Measurements from ENCODE around the gene MFSD12.

MFSD12 gene

GRCh38 chr19:3575949-3576673 lies 18.7 kb upstream of the MFSD12 start:
- no peak for DNase-seq (ENCODE audit: low read depth)
- H3K4me3 ChIP-seq (ENCODE audit: low read depth, low read length), result no peak overlapping the region
- TF ChIP-seq, protein P1, sequence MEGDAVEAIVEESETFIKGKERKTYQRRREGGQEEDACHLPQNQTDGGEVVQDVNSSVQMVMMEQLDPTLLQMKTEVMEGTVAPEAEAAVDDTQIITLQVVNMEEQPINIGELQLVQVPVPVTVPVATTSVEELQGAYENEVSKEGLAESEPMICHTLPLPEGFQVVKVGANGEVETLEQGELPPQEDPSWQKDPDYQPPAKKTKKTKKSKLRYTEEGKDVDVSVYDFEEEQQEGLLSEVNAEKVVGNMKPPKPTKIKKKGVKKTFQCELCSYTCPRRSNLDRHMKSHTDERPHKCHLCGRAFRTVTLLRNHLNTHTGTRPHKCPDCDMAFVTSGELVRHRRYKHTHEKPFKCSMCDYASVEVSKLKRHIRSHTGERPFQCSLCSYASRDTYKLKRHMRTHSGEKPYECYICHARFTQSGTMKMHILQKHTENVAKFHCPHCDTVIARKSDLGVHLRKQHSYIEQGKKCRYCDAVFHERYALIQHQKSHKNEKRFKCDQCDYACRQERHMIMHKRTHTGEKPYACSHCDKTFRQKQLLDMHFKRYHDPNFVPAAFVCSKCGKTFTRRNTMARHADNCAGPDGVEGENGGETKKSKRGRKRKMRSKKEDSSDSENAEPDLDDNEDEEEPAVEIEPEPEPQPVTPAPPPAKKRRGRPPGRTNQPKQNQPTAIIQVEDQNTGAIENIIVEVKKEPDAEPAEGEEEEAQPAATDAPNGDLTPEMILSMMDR (IDR thresholded peaks at IDR 0.05; ENCODE audit: control insufficient read depth, extremely low read depth, insufficient read depth), result no peak

- TF ChIP-seq, protein P1 (IDR thresholded peaks at IDR 0.05; ENCODE audit: control insufficient read depth, extremely low read depth, insufficient read depth), result no peak
- DNase-seq (ENCODE audit: low read depth), result no peak
- H3K4me3 ChIP-seq (ENCODE audit: low read depth, low read length), result no peak overlapping the region
Observed at GRCh38 chr19:3575260-3575741, 17.9 kb upstream of the MFSD12 start.

DNA sequence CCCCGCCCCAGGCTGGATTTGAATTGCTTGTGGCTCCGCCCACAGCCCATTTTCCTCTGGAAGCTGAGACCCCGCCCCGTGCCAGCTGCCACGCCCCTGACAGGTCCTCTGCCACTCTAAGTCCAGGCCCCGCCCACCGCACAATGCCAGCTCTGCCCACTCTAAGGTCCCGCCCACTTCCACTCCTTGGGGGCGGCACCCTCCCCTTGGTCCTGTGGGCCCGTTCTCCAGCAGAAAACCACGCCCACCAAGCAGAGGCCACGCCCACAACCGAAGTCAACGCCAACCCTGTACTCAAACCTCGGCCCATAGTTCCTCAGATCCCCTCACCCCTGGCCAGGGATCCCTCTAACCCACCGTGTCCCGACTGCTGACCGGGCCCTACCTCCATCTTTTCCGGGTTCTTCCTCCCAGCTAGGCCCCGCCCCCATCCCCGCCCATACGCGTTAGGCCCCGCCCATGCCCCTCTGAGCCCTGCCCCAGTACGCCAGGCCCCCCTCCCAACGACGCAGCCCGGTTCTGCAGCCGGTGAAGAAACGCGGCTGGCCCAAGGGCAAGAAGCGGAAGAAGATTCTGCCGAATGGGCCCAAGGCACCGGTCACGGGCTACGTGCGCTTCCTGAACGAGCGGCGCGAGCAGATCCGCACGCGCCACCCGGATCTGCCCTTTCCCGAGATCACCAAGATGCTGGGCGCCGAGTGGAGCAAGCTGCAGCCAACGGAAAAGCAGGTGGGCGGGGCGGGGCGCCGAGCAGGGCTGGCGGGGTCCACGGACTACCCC lies 16.7 kb upstream of the MFSD12 start:
- TF ChIP-seq, protein P1 (IDR thresholded peaks at IDR 0.05; ENCODE audit: control insufficient read depth, extremely low read depth, insufficient read depth), result no peak
- H3K4me3 ChIP-seq (ENCODE audit: low read depth, low read length), result peak overlapping the region; percentile 99

DNA sequence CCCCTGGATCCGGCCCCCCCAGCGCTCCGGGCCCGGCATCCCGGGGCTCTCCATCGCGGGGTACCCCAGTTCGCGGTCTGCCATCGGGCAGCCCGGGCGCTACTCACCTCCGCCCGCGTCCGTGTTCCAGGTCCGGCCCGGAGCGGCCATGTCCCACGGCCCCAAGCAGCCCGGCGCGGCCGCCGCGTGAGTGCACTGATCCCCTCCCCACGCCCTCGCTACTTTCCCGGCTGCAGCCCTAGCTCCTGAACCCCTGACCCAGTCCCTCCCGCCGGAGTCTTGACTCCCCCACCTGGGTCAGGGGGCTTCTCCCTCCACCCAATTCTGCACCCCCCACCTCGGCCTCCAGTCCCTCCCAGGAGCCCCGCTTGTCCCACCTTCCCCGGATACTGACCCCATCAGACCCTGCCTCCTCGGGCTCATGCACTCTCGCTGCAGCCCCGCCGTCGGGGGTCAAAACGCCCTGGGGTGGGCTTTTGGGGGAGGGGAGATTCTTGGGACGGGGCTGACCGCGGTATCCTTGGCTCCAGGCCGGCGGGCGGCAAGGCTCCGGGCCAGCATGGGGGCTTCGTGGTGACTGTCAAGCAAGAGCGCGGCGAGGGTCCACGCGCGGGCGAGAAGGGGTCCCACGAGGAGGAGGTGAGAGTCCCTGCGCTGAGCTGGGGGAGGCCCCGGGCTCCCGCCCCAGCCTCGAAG lies 15.9 kb upstream of the MFSD12 start:
- TF ChIP-seq, protein P1 (IDR thresholded peaks at IDR 0.05; ENCODE audit: control insufficient read depth, extremely low read depth, insufficient read depth), result no peak
- no peak for DNase-seq (ENCODE audit: low read depth)
- peak overlapping the region; percentile 99 for H3K4me3 ChIP-seq (ENCODE audit: low read depth, low read length)

More for the DNA sequence above, 16.7 kb upstream of the MFSD12 start:
- peak; percentile 89 for DNase-seq (ENCODE audit: low read depth)

GRCh38 chr19:3572855-3573161 lies 15.4 kb upstream of the MFSD12 start, which contains the start of gene HMG20B:
Gene HMG20B, plus strand, starts transcription at chr19:3572944. Its CDS starts 366 bp downstream, at chr19:3573310.
- H3K4me3 ChIP-seq (ENCODE audit: low read depth, low read length), result peak within 1 kb of the TSS; percentile 99
- TF ChIP-seq, protein P1 (IDR thresholded peaks at IDR 0.05; ENCODE audit: control insufficient read depth, extremely low read depth, insufficient read depth), result no peak
- no peak for DNase-seq (ENCODE audit: low read depth)

GRCh38 chr19:3572132-3572854 lies 14.9 kb upstream of the MFSD12 start:
- peak overlapping the region; percentile 62 for H3K4me3 ChIP-seq (ENCODE audit: low read depth, low read length)
- TF ChIP-seq, protein P1 (IDR thresholded peaks at IDR 0.05; ENCODE audit: control insufficient read depth, extremely low read depth, insufficient read depth), result no peak
- DNase-seq (ENCODE audit: low read depth), result peak; percentile 99

Data from LNCaP clone FGC (cell line).